ENCODE measurements around the gene PCGF1. TPM values are rescaled to one million over a fixed set of nuclear protein-coding genes. Genes with fewer than 3 reads are reported as not detected.
"Not testable (repeated sequence)": the region's sequence is repeated elsewhere in the genome, so short reads cannot be mapped to it uniquely, and the experiment has no call there.

Gene PCGF1
- total RNA-seq, 2 experiments from 2014 or later: 22.6 to 26.0 TPM

- no peak overlapping the region for H3K27ac Mint-ChIP-seq
- no peaks in the 10 kb centered on the region for H3K9me3 Mint-ChIP-seq
- ChIA-PET CTCF (no interaction called here), POLR2A (interaction anchor here (1.4 kb wide), 1 partner anchor 10 kb away, joined by 3 read pairs; no protein-coding TSS in a partner anchor)
- no peak for DNase-seq
- no peaks in the 10 kb centered on the region for H3K4me1 Mint-ChIP-seq (ENCODE audit: low read depth)
- H3K36me3 Mint-ChIP-seq: peaks cover 21% of the 10 kb centered on the region
- intact Hi-C loops (cut with micrococcal nuclease): no loop called here
- H3K4me3 Mint-ChIP-seq: no peak overlapping the region
- H3K27me3 Mint-ChIP-seq: no peaks in the 10 kb centered on the region
Observed at GRCh38 chr2:74491648-74492544, 15.6 kb downstream of the PCGF1 start.

- peaks cover 2% of the 10 kb centered on the region for H3K4me1 Mint-ChIP-seq (ENCODE audit: low read depth)
- intact Hi-C loops (cut with micrococcal nuclease): no loop called here
- H3K27ac Mint-ChIP-seq: no peak overlapping the region
- no peak for DNase-seq
- H3K27me3 Mint-ChIP-seq: no peaks in the 10 kb centered on the region
- no peaks in the 10 kb centered on the region for H3K9me3 Mint-ChIP-seq
- POLR2A ChIA-PET: interaction anchor here (0.8 kb wide), 1 partner anchor 41 kb away, joined by 4 read pairs; no protein-coding TSS in a partner anchor
- H3K36me3 Mint-ChIP-seq: peaks cover 29% of the 10 kb centered on the region
- H3K4me3 Mint-ChIP-seq: no peak overlapping the region
- CTCF ChIA-PET: interaction anchor here (1.6 to 2.3 kb wide), 2 partner anchors 96 to 98 kb away, joined by 3 to 6 read pairs; no protein-coding TSS in a partner anchor
Observed at GRCh38 chr2:74489906-74490305, 17.6 kb downstream of the PCGF1 start.

GRCh38 chr2:74488643-74489481 lies 18.6 kb downstream of the PCGF1 start:
- ChIA-PET POLR2A (interaction anchor here (0.8 kb wide), 1 partner anchor 42 kb away, joined by 4 read pairs; no protein-coding TSS in a partner anchor), CTCF (interaction anchor here (0.6 to 2.3 kb wide), 3 partner anchors 77 to 100 kb away, joined by 3 to 6 read pairs (median 3); no protein-coding TSS in a partner anchor)
- H3K4me1 Mint-ChIP-seq (ENCODE audit: low read depth): peaks cover 4% of the 10 kb centered on the region
- no peaks in the 10 kb centered on the region for H3K9me3 Mint-ChIP-seq
- no peaks in the 10 kb centered on the region for H3K27me3 Mint-ChIP-seq
- H3K27ac Mint-ChIP-seq: no peak overlapping the region
- H3K36me3 Mint-ChIP-seq: peaks cover 31% of the 10 kb centered on the region
- no peak overlapping the region for H3K4me3 Mint-ChIP-seq
- intact Hi-C loops (cut with micrococcal nuclease): no loop called here
- no peak for DNase-seq

- peaks cover 18% of the 10 kb centered on the region for H3K4me1 Mint-ChIP-seq (ENCODE audit: low read depth)
- DNase-seq: no peak
- H3K36me3 Mint-ChIP-seq: peaks cover 27% of the 10 kb centered on the region
- H3K27me3 Mint-ChIP-seq: no peaks in the 10 kb centered on the region
- H3K4me3 Mint-ChIP-seq: no peak overlapping the region
- POLR2A ChIA-PET: no interaction called here
- H3K27ac Mint-ChIP-seq: no peak overlapping the region
- intact Hi-C loops (cut with micrococcal nuclease): no loop called here
- no peaks in the 10 kb centered on the region for H3K9me3 Mint-ChIP-seq
- CTCF ChIA-PET: interaction anchor here (8.8 kb wide), 1 partner anchor 100 kb away, joined by 145 read pairs; no protein-coding TSS in a partner anchor
Observed at GRCh38 chr2:74486141-74486540, 21.4 kb downstream of the PCGF1 start.

- Mint-ChIP-seq H3K36me3 (peaks cover 26% of the 10 kb centered on the region), H3K27ac (peak overlapping the region; percentile 99), H3K4me1 (ENCODE audit: low read depth) (peaks cover 35% of the 10 kb centered on the region), H3K4me3 (peak overlapping the region; percentile 100)
- not testable (repeated sequence) for H3K27me3 Mint-ChIP-seq, DNase-seq, H3K9me3 Mint-ChIP-seq
- POLR2A ChIA-PET: interaction anchor here (0.6 to 3.6 kb wide), 10 partner anchors 11 to 143 kb away, joined by 3 to 31 read pairs (median 4); partner anchors contain the start of genes AUP1, DQX1, HTRA2 and MRPL53
- intact Hi-C loops (cut with micrococcal nuclease): loop anchor here (1.0 to 2.0 kb wide), 8 partner anchors 15 to 104 kb away; partner anchors contain the start of genes AUP1, DOK1, HTRA2 and PCGF1
- CTCF ChIA-PET: interaction anchor here (1.0 to 8.8 kb wide), 14 partner anchors 10 to 216 kb away, joined by 3 to 145 read pairs (median 5); partner anchors contain the start of genes AUP1, HTRA2, MOGS and MRPL53
Observed at GRCh38 chr2:74483675-74484164, 23.8 kb downstream of the PCGF1 start.

- no peaks in the 10 kb centered on the region for H3K9me3 Mint-ChIP-seq
- ChIA-PET CTCF (interaction anchor here (0.8 to 8.8 kb wide), 23 partner anchors 10 to 485 kb away, joined by 3 to 145 read pairs (median 6); partner anchors contain the start of genes AUP1, C2orf81, HTRA2 and INO80B), POLR2A (interaction anchor here (0.8 to 3.6 kb wide), 14 partner anchors 9 to 106 kb away, joined by 3 to 31 read pairs (median 4); partner anchors contain the start of genes AUP1, DQX1, HTRA2 and INO80B)
- intact Hi-C loops (cut with micrococcal nuclease): loop anchor here (1.0 to 2.0 kb wide), 9 partner anchors 11 to 104 kb away; partner anchors contain the start of genes AUP1, DOK1, HTRA2 and MRPL53
- H3K27ac Mint-ChIP-seq: peak within 1 kb of the TSS; percentile 99
- peaks cover 26% of the 10 kb centered on the region for H3K36me3 Mint-ChIP-seq
- DNase-seq: peak; percentile 96
- no peaks in the 10 kb centered on the region for H3K27me3 Mint-ChIP-seq
- H3K4me1 Mint-ChIP-seq (ENCODE audit: low read depth): peaks cover 35% of the 10 kb centered on the region
- H3K4me3 Mint-ChIP-seq: peak within 1 kb of the TSS; percentile 100
Observed at GRCh38 chr2:74482801-74483674, 24.5 kb downstream of the PCGF1 start, which contains the start of the genes CCDC142 and TTC31. Gene CCDC142, minus strand, starts transcription at chr2:74482998. Its CDS starts 161 bp downstream, at chr2:74482837. Gene TTC31, plus strand, starts transcription at chr2:74483081. Its CDS starts 15 bp downstream, at chr2:74483096.

GRCh38 chr2:74481961-74482800 lies 25.3 kb downstream of the PCGF1 start:
- Mint-ChIP-seq H3K27ac (peak overlapping the region; percentile 99), H3K4me1 (ENCODE audit: low read depth) (peaks cover 35% of the 10 kb centered on the region), H3K4me3 (peak overlapping the region; percentile 100), H3K27me3 (no peaks in the 10 kb centered on the region), H3K36me3 (peaks cover 26% of the 10 kb centered on the region), H3K9me3 (no peaks in the 10 kb centered on the region)
- intact Hi-C loops (cut with micrococcal nuclease): loop anchor here (1.0 to 2.0 kb wide), 2 partner anchors 10 to 73 kb away; partner anchors contain the start of genes DOK1 and MRPL53
- ChIA-PET CTCF (interaction anchor here (0.8 to 8.8 kb wide), 22 partner anchors 9 to 486 kb away, joined by 3 to 145 read pairs (median 6); partner anchors contain the start of genes AUP1, C2orf81, HTRA2 and INO80B), POLR2A (interaction anchor here (0.5 to 3.6 kb wide), 11 partner anchors 9 to 103 kb away, joined by 3 to 31 read pairs (median 4); partner anchors contain the start of genes AUP1, HTRA2, INO80B and MRPL53)
- DNase-seq: peak; percentile 73

- peaks cover 35% of the 10 kb centered on the region for H3K4me1 Mint-ChIP-seq (ENCODE audit: low read depth)
- ChIA-PET CTCF (interaction anchor here (0.6 to 8.8 kb wide), 11 partner anchors 8 to 270 kb away, joined by 3 to 145 read pairs (median 7); partner anchors contain the start of genes AUP1, HTRA2, INO80B and MRPL53), POLR2A (interaction anchor here (0.5 to 3.6 kb wide), 11 partner anchors 9 to 104 kb away, joined by 3 to 31 read pairs (median 3); partner anchors contain the start of genes AUP1, HTRA2, INO80B and MRPL53)
- H3K9me3 Mint-ChIP-seq: no peaks in the 10 kb centered on the region
- intact Hi-C loops (cut with micrococcal nuclease): no loop called here
- H3K27ac Mint-ChIP-seq: no peak overlapping the region
- no peaks in the 10 kb centered on the region for H3K27me3 Mint-ChIP-seq
- H3K4me3 Mint-ChIP-seq: peak overlapping the region; percentile 100
- no peak for DNase-seq
- peaks cover 24% of the 10 kb centered on the region for H3K36me3 Mint-ChIP-seq
Observed at GRCh38 chr2:74481431-74481830, 26.1 kb downstream of the PCGF1 start.

GRCh38 chr2:74474899-74475298 lies 32.6 kb downstream of the PCGF1 start:
- intact Hi-C loops (cut with micrococcal nuclease): no loop called here
- no peaks in the 10 kb centered on the region for H3K9me3 Mint-ChIP-seq
- H3K27me3 Mint-ChIP-seq: no peaks in the 10 kb centered on the region
- no peak overlapping the region for H3K27ac Mint-ChIP-seq
- H3K4me1 Mint-ChIP-seq (ENCODE audit: low read depth): peaks cover 23% of the 10 kb centered on the region
- CTCF ChIA-PET: interaction anchor here (1.0 to 4.8 kb wide), 5 partner anchors 8 to 241 kb away, joined by 3 to 47 read pairs (median 4); partner anchors contain the start of genes CCDC142, MOGS and TTC31
- H3K4me3 Mint-ChIP-seq: no peak overlapping the region
- no peak for DNase-seq
- peaks cover 28% of the 10 kb centered on the region for H3K36me3 Mint-ChIP-seq
- POLR2A ChIA-PET: interaction anchor here (1.0 kb wide), 1 partner anchor 16 kb away, joined by 3 read pairs; the partner anchor contains the start of gene WBP1
